NCI-H1930 (cell line): Measurements from ENCODE around the gene KRT9.
"Not testable (repeated sequence)": the region's sequence is repeated elsewhere in the genome, so short reads cannot be mapped to it uniquely, and the experiment has no call there.

ENCODE experiments used
- DNase-seq, 2 experiments: peaks; one replicate each; lab custom pipeline; 2025; lab: John Stamatoyannopoulos, UW

KRT9 gene

DNA sequence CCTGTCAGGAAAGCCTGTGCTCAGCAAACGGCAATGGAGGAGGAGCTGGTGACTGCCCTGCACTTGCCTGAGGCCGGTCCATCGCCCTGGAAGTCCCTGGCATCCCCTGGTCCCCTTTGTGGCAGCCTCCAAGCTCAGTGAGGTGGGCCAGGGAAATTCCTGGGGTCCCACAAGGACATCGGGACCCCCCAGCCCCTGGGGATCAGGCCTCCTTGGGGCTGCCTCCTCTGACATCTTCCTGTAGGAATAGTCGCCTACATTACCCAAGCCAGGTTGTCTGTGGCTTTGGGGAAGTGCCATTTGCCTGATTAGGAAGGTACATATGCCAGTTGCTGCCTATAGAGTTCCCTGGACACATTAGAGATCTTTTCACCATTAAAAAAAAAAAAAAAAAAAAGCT is 7.1 kb upstream of the KRT9 start:
- DNase-seq, result no peak

DNA sequence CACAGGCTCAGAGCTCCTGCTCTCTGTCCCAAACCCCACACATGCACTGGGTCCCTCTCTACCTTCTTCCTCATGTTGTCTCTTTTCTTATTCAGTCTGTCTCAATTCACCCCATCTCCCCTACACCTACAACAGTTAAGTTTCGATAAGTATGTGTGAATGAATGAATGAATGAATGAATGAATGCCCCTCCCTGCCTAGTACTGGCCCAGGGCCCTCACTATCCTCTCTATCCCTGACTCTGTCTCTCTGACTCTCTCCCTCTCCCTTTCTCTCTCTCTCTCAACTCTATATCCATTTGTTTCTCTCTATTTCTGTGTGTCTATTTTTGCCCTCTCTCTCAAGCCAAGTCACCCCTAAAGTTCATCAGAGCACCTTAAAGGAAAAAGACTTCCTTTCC is 6.7 kb upstream of the KRT9 start:
- DNase-seq, result no peak

DNA sequence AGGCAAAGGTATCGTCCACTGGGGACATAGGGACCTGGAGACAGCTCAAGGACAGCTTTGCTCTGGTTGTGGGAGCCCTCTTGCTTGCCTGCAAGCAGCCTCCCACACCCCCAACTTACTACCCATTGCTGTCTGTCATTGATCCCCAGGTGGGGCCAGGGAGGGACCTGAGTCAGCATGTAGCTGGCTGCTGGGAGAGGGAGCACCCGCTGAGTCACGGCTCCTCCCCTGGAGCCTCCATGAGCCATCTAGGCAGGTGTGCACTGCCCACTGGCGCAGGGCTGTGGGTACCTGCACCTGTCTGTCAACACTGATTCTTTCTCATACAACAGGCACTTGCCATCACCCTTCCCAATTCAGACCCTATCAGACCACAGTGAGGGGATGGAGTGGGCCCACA is 4.9 kb upstream of the KRT9 start:
- not testable (repeated sequence) for DNase-seq

- no peak for DNase-seq
Observed at GRCh38 chr17:41575336-41575735, 3.5 kb upstream of the KRT9 start.

DNA sequence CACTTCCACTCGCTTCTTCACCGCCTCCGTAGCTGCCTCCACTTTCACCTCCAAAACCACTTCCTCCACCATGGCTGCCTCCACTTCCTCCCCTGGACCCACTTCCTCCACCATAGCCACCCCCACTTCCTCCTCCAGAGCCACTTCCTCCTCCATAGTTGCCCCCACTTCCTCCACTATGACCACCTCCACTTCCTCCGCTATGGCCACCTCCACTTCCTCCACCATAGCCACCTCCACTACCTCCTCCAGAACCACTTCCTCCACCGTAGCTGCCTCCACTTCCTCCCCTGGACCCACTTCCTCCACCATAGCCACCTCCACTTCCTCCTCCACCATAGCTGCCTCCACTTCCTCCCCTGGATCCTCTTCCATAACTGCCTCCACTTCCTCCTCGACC is 4.5 kb downstream of the KRT9 start:
- no peak for DNase-seq

DNA sequence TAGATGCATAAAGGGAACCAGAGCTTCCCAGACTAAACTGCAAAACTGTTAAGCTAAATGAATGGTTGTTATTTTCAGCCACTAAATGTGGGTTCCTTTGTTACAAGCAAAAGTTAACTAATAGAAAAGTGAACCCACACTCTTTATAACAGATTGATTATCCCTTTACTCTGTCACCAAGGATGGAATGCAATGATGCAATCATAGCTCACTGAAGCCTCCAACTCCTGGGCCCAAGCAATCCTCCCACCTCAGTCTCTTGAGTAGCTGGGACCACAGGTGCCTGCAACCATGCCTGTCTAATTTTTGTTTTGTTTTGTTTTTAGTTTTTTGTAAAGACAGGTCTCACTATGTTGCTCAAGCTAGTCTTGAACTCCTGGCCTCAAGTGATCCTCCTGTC is 6.5 kb downstream of the KRT9 start:
- DNase-seq, result no peak

GRCh38 chr17:41563607-41564170 is 8.2 kb downstream of the KRT9 start:
- no peak for DNase-seq

- DNase-seq, result no peak
Observed at GRCh38 chr17:41561554-41561953, 10.3 kb downstream of the KRT9 start.

- no peak for DNase-seq
Observed at GRCh38 chr17:41559548-41559947, 12.3 kb downstream of the KRT9 start.

GRCh38 chr17:41556931-41557330 is 14.9 kb downstream of the KRT9 start:
- DNase-seq, result no peak

- DNase-seq, result no peak
Observed at GRCh38 chr17:41556306-41556705, 15.6 kb downstream of the KRT9 start.

GRCh38 chr17:41555105-41555887 is 16.6 kb downstream of the KRT9 start:
- DNase-seq, result no peak

- DNase-seq, result no peak
Observed at GRCh38 chr17:41553987-41554680, 17.7 kb downstream of the KRT9 start.

DNA sequence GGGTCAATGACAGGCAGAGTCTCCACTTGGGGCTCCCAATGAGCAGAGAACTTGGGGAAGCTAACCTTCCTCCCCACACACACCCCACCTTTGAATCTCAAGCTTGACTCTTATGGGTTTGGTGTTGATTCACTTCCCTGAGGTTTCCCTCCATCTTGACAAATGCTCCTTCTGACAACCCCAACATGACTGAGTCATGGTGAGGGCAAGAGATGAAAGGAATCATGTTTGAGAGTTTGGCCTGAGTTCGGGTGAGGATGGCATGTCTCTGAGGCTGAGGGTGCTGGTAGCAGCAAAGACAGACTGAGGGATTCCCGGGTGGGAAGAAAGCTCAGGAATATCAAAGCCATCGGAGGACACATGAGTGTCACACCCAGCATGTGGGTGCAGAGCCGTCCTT is 18.7 kb downstream of the KRT9 start:
- no peak for DNase-seq

DNA sequence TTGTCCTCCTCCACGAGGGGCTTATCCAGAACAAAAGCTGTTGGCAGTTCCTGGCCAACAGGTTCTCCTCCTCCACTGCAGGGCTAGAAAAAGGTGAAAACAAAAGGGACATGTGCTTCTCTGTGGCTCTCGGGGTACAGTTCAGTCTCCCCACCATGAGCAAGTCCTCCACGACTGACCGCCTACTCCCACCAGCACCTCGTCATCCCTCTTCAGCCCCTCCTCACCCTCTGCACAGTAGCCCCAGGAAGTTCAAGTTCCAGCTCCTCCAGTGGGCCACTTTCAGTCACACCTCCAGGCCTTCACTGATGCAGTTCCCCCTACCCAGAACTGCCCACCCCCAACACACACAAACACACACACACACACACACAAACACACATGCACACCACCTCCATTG is 19.4 kb downstream of the KRT9 start:
- DNase-seq, result no peak

DNA sequence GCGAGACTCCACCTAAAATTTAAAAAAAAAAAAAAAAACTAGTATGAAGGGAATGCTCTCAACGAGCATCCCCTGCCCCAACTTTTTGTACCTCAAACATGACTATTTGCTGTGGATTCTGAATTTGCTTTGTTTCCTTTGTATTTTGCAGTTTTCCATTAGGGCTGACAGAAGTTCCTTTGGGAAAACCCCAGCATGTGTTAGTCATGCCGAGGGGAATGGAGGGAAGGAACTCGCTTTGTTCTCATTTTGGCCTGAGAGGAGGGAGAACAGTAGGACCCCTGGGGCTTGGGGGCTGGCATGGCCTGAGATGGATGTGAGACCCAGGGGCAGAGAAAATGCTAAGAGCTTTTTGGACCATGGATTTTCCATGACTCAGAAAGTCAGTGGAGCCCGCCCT is 20.5 kb downstream of the KRT9 start:
- DNase-seq, result no peak

DNA sequence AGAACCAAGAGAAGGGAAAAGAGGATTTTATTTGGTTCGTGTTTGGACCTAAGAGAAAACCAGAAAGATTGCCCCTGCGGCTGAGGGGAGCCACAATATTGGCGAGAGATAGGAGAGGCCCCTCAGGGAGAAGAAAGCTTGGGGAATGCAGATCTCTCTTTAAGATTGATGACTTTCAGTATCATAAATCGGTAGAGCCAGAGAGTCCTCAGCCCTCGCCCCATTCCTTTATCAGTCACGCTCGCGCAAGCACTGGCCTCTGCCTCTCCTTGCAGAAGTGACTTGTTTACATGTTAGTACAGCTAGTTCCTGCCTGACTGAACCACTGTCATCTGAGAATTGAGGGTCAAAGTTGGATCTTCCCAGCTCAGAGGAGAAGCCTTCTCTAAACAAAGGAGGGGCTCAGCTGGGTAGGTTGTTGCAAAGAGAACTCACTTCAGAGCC is 22.2 kb downstream of the KRT9 start:
- DNase-seq, result no peak

DNA sequence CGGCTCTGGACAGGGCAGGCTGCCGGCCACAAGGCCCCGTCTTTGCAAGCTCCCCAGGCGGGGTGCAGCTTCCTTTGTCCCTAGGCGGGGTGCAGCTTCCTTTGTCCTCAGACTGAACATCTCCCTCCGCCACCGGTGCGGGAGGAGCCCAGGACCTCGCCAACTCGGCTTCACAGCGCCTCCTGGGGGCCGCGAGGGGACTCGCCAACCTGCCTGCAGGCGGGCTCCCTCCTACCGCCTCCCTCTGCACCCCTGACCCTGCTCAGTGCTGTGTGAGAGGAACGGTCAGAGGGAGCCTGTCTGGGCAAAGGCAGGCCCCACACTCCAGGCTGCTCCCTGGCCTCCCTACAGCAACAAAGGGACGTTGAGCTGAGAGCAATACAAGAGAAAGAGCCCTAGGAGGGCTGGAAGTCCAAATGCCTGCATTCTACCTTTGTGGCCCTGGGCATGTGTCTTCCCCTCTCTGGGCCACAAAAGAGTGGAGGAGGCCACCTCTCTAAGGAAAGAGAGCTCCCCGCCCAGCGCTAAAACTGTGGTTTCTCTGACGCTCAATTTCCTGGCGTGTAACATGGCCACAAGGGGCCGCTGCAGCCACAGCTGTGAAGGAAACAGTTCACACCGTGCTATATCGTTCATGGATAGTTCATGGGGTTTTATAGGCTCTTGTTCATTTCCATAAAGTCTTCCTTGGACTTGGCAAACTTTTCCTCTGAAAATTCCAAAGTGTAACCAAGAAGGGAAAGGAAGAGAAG is 22.8 kb downstream of the KRT9 start:
- peak; percentile 54 to 58 for DNase-seq

- no peak for DNase-seq
Observed at GRCh38 chr17:41547921-41548843, 23.7 kb downstream of the KRT9 start.

GRCh38 chr17:41547378-41547841 is 24.4 kb downstream of the KRT9 start:
- DNase-seq, result no peak

DNA sequence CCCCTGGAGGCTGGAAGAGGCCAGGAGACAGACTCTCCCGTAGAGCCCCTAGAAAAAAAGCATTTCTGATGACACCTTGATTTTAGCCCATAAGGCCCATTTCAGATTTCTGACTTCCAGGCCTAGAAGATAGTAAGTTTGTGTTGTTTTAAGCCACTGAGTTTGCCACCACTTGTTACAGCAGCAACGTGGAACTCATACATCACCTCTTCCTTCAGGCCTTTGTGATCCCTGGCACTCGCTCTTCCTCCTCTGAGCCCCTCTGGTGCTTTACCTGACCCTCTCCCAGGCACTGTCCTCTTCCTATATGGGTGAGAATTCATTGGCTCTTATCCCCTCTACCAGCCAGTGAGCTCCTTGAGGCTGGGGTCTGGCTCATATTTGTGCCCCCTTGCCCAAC is 25.0 kb downstream of the KRT9 start:
- DNase-seq, result no peak
